Effector memory CD4-positive, alpha-beta T cell (primary cell): ENCODE measurements around the gene RBM47.

Experiments used
- DNase-seq, 3 donors: peaks; one replicate each; pipeline ENCODE4 v3.0.0-alpha.2; 2020
- H3K27ac ChIP-seq: 2 replicates; pipeline ENCODE4 v1.7.0; 2013; ENCODE audit warnings: mild to moderate bottlenecking, low read length, moderate library complexity; ENCODE audit not compliant: insufficient read depth, poor library complexity, severe bottlenecking
- H3K27me3 ChIP-seq: replicated peaks from 2 replicates; pipeline ENCODE4 v1.7.0; 2013; ENCODE audit warnings: mild to moderate bottlenecking, low read length; ENCODE audit not compliant: insufficient read depth, control insufficient read depth, poor library complexity, severe bottlenecking
- H3K36me3 ChIP-seq: 2 replicates; pipeline ENCODE4 v1.7.0; 2013; ENCODE audit warnings: mild to moderate bottlenecking, low read length, moderate library complexity; ENCODE audit not compliant: control insufficient read depth, insufficient read depth
- H3K4me1 ChIP-seq: 2 replicates; pipeline ENCODE4 v1.7.0; 2013; ENCODE audit warnings: low read length, mild to moderate bottlenecking; ENCODE audit not compliant: control insufficient read depth, insufficient read depth, poor library complexity, severe bottlenecking
- H3K4me3 ChIP-seq: 2 replicates; pipeline ENCODE4 v1.7.0; 2013; ENCODE audit warnings: low read length, low read depth, mild to moderate bottlenecking; ENCODE audit not compliant: insufficient read depth, poor library complexity, severe bottlenecking
- H3K9me3 ChIP-seq: 2 replicates; pipeline ENCODE4 v1.7.0; 2013; ENCODE audit warnings: mild to moderate bottlenecking, low read length, moderate library complexity; ENCODE audit not compliant: control insufficient read depth

The RBM47 gene

GRCh38 chr4:40626183-40626990, 3.3 kb downstream of the RBM47 start:
- H3K27me3 ChIP-seq = no peaks in the 10 kb centered on the region
- H3K27ac ChIP-seq = no peak overlapping the region
- DNase-seq = no peak
- H3K36me3 ChIP-seq = no peaks in the 10 kb centered on the region
- H3K9me3 ChIP-seq = no peaks in the 10 kb centered on the region
- no peak overlapping the region for H3K4me3 ChIP-seq
- no peaks in the 10 kb centered on the region for H3K4me1 ChIP-seq

GRCh38 chr4:40623707-40624106, 6.0 kb downstream of the RBM47 start:
- no peak overlapping the region for H3K27ac ChIP-seq
- H3K4me1 ChIP-seq = no peaks in the 10 kb centered on the region
- no peaks in the 10 kb centered on the region for H3K9me3 ChIP-seq

GRCh38 chr4:40622913-40623312, 6.8 kb downstream of the RBM47 start:
- no peaks in the 10 kb centered on the region for H3K9me3 ChIP-seq
- no peaks in the 10 kb centered on the region for H3K36me3 ChIP-seq
- no peak overlapping the region for H3K4me3 ChIP-seq
- DNase-seq = no peak
- H3K27me3 ChIP-seq = no peaks in the 10 kb centered on the region
- no peak overlapping the region for H3K27ac ChIP-seq
- no peaks in the 10 kb centered on the region for H3K4me1 ChIP-seq

More at GRCh38 chr4:40623707-40624106, 6.0 kb downstream of the RBM47 start:
- Histone ChIP-seq H3K36me3 (no peaks in the 10 kb centered on the region), H3K27me3 (no peaks in the 10 kb centered on the region), H3K4me3 (no peak overlapping the region)
- DNase-seq = no peak

- no peak overlapping the region for H3K27ac ChIP-seq
- no peaks in the 10 kb centered on the region for H3K4me1 ChIP-seq
- H3K36me3 ChIP-seq = no peaks in the 10 kb centered on the region
- H3K4me3 ChIP-seq = no peak overlapping the region
- H3K27me3 ChIP-seq = no peaks in the 10 kb centered on the region
- no peaks in the 10 kb centered on the region for H3K9me3 ChIP-seq
- DNase-seq = no peak
Measured at GRCh38 chr4:40621592-40622512, 7.8 kb downstream of the RBM47 start.

- H3K9me3 ChIP-seq = no peaks in the 10 kb centered on the region
- H3K27me3 ChIP-seq = no peaks in the 10 kb centered on the region
- no peaks in the 10 kb centered on the region for H3K36me3 ChIP-seq
- DNase-seq = no peak
- no peaks in the 10 kb centered on the region for H3K4me1 ChIP-seq
- no peak overlapping the region for H3K4me3 ChIP-seq
- H3K27ac ChIP-seq = no peak overlapping the region
Measured at GRCh38 chr4:40621229-40621591, 8.5 kb downstream of the RBM47 start.

GRCh38 chr4:40619600-40619999, 10.1 kb downstream of the RBM47 start:
- H3K4me3 ChIP-seq = no peak overlapping the region
- no peaks in the 10 kb centered on the region for H3K27me3 ChIP-seq
- no peaks in the 10 kb centered on the region for H3K4me1 ChIP-seq
- H3K27ac ChIP-seq = no peak overlapping the region
- no peaks in the 10 kb centered on the region for H3K36me3 ChIP-seq
- DNase-seq = no peak
- H3K9me3 ChIP-seq = no peaks in the 10 kb centered on the region

- Histone ChIP-seq H3K27me3 (no peaks in the 10 kb centered on the region), H3K27ac (no peak overlapping the region), H3K4me1 (no peaks in the 10 kb centered on the region), H3K36me3 (no peaks in the 10 kb centered on the region), H3K9me3 (no peaks in the 10 kb centered on the region), H3K4me3 (no peak overlapping the region)
- no peak for DNase-seq
Measured at GRCh38 chr4:40617872-40618271, 11.8 kb downstream of the RBM47 start.

- no peaks in the 10 kb centered on the region for H3K9me3 ChIP-seq
Measured at GRCh38 chr4:40614031-40614430, 15.6 kb downstream of the RBM47 start.

GRCh38 chr4:40613456-40613855, 16.2 kb downstream of the RBM47 start:
- H3K36me3 ChIP-seq = no peaks in the 10 kb centered on the region
- H3K4me3 ChIP-seq = no peak overlapping the region
- no peaks in the 10 kb centered on the region for H3K27me3 ChIP-seq
- no peak for DNase-seq
- H3K9me3 ChIP-seq = no peaks in the 10 kb centered on the region
- no peaks in the 10 kb centered on the region for H3K4me1 ChIP-seq
- H3K27ac ChIP-seq = no peak overlapping the region

More at GRCh38 chr4:40614031-40614430, 15.6 kb downstream of the RBM47 start:
- H3K27me3 ChIP-seq = no peaks in the 10 kb centered on the region
- no peaks in the 10 kb centered on the region for H3K36me3 ChIP-seq
- H3K27ac ChIP-seq = no peak overlapping the region
- no peak for DNase-seq
- no peak overlapping the region for H3K4me3 ChIP-seq
- no peaks in the 10 kb centered on the region for H3K4me1 ChIP-seq

- DNase-seq = no peak
- Histone ChIP-seq H3K36me3 (no peaks in the 10 kb centered on the region), H3K4me1 (no peaks in the 10 kb centered on the region), H3K9me3 (no peaks in the 10 kb centered on the region), H3K4me3 (no peak overlapping the region), H3K27ac (no peak overlapping the region), H3K27me3 (no peaks in the 10 kb centered on the region)
Measured at GRCh38 chr4:40612831-40613230, 16.8 kb downstream of the RBM47 start.
